GM23248 (cell line): ENCODE data around the gene GMPPA.

ENCODE experiments used
- EZH2 ChIP-seq: fragments of 200-600 bp; sonication (generic); IDR thresholded peaks from 2 replicates; pipeline ENCODE4 v1.6.1; 2018; ENCODE audit warnings: antibody characterized with exemption, mild to moderate bottlenecking; ENCODE audit not compliant: insufficient read depth, poor library complexity, severe bottlenecking
- EZH2phosphoT487 ChIP-seq: fragments of 200-600 bp; sonication (generic); IDR thresholded peaks from 2 replicates; pipeline ENCODE4 v1.6.1; 2018; ENCODE audit warnings: antibody characterized with exemption, moderate library complexity, mild to moderate bottlenecking, low read depth; ENCODE audit not compliant: insufficient read depth

- TF ChIP-seq EZH2 = no peak
- no peak for TF ChIP-seq EZH2phosphoT487
Observed at GRCh38 chr2:219475697-219476651, 22.7 kb upstream of the GMPPA start.
